Measurements from ENCODE around the gene PFKFB3. TPM values are rescaled to one million over a fixed set of nuclear protein-coding genes. Genes with fewer than 3 reads are reported as not detected.

The PFKFB3 gene
- total RNA-seq, 1 experiment from 2014 or later = 36.8 TPM

DNA sequence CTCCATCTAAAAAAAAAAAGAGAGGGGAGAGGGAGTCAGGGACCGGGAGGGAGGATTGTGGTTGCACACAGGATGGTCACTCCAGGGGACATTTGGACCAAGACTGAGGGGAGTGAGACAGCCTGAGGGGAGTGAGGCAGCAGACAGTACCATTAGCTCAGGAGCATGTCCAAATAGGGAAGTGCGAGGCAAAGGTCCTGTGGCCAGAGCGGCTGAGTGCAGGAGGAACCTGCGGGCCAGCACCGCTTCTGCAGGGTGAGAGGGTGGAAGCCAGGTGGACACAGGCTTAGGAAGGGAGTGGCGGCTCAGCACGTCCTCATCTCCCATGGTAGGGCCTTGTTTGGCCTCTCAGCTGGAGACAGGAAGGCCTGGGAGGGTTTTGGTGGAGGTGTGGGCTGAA is 48.9 kb upstream of the PFKFB3 start:
- Histone ChIP-seq H3K23me2 (ENCODE audit: insufficient read length, low read depth, low read length, poor library complexity, severe bottlenecking) (peaks cover 3% of the 10 kb centered on the region), H2AK5ac (ENCODE audit: insufficient read length, low read length) (no peak overlapping the region), H4K91ac (ENCODE audit: insufficient read length, low read depth, low read length) (no peak overlapping the region), H2BK20ac (ENCODE audit: low read depth, low read length, poor library complexity, severe bottlenecking) (no peak overlapping the region), H3K23ac (ENCODE audit: insufficient read length, low read depth, low read length) (no peak overlapping the region), H4K8ac (replicated peaks; ENCODE audit: insufficient read length, low read depth, low read length) (no peak overlapping the region), H2BK12ac (ENCODE audit: insufficient read length, low read depth, low read length) (no peak overlapping the region), H2BK5ac (ENCODE audit: insufficient read length, low read length) (no peak overlapping the region), H3K4me2 (ENCODE audit: insufficient read depth, insufficient read length, low read length) (no peak overlapping the region), H3T11ph (ENCODE audit: low read length) (no peak overlapping the region), H3K4me1 (ENCODE audit: insufficient read depth, low read length) (no peaks in the 10 kb centered on the region; the same call in 1 of the 2 replicates), H2BK15ac (ENCODE audit: low read depth, low read length) (no peak overlapping the region), H4K20me1 (ENCODE audit: control insufficient read depth, insufficient read depth, insufficient read length) (no peaks in the 10 kb centered on the region), H2AFZ (ENCODE audit: low read length) (no peak overlapping the region), H3K18ac (ENCODE audit: insufficient read length, low read depth, low read length) (no peak overlapping the region), H3K79me2 (ENCODE audit: insufficient read depth, low read length) (peaks cover 3% of the 10 kb centered on the region; the same call in 1 of the 2 replicates), H3K27me3 (ENCODE audit: insufficient read depth, low read length) (no peaks in the 10 kb centered on the region), H3K56ac (ENCODE audit: insufficient read length, low read depth, low read length) (no peak overlapping the region), H3K9ac (ENCODE audit: extremely low read depth, insufficient read length, low read length) (no peak overlapping the region), H3K14ac (ENCODE audit: insufficient read depth, low read length) (no peak overlapping the region), H3K79me1 (ENCODE audit: insufficient read depth, low read depth, low read length, poor library complexity, severe bottlenecking) (no peaks in the 10 kb centered on the region), H3K9me3 (ENCODE audit: control insufficient read depth, low read depth, low read length) (no peaks in the 10 kb centered on the region), H3K4ac (ENCODE audit: low read depth, low read length) (no peak overlapping the region), H2BK120ac (ENCODE audit: low read depth, low read length, poor library complexity, severe bottlenecking) (no peak overlapping the region), H4K5ac (ENCODE audit: insufficient read length, low read depth, low read length) (no peak overlapping the region), H3K27ac (ENCODE audit: insufficient read length, low read depth, low read length) (no peak overlapping the region)
- H3K4me1 Mint-ChIP-seq = peaks cover 16 to 27% of the 10 kb centered on the region in 2 experiments
- H3K27me3 Mint-ChIP-seq (ENCODE audit: low read depth) = peaks cover 2% of the 10 kb centered on the region; the same call in 1 of the 2 replicates
- TF ChIP-seq, protein P1, sequence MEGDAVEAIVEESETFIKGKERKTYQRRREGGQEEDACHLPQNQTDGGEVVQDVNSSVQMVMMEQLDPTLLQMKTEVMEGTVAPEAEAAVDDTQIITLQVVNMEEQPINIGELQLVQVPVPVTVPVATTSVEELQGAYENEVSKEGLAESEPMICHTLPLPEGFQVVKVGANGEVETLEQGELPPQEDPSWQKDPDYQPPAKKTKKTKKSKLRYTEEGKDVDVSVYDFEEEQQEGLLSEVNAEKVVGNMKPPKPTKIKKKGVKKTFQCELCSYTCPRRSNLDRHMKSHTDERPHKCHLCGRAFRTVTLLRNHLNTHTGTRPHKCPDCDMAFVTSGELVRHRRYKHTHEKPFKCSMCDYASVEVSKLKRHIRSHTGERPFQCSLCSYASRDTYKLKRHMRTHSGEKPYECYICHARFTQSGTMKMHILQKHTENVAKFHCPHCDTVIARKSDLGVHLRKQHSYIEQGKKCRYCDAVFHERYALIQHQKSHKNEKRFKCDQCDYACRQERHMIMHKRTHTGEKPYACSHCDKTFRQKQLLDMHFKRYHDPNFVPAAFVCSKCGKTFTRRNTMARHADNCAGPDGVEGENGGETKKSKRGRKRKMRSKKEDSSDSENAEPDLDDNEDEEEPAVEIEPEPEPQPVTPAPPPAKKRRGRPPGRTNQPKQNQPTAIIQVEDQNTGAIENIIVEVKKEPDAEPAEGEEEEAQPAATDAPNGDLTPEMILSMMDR (conservative IDR thresholded peaks at IDR 0.05) = no peak
- WGBS (ENCODE audit: extremely low coverage, insufficient read length, low lambda C conversion rate) = no CpG with 5 or more reads among the region's 7 CpGs
- H3K4me3 Mint-ChIP-seq = no peak overlapping the region
- H3K36me3 Mint-ChIP-seq (ENCODE audit: insufficient read depth in 1 of 3, low read depth in 3 of 3) = peaks cover 0 to 3% (median 0%) of the 10 kb centered on the region in 3 experiments; a peak in 2 of 7 replicates
- no peak for DNase-seq
- H3K9me3 Mint-ChIP-seq = no peaks in the 10 kb centered on the region
- H3K27ac Mint-ChIP-seq = peak overlapping the region in 1 of 3 experiments; percentile 53; a peak in 2 of 7 replicates

Data from H9 (cell line).